Measurements from ENCODE around the gene UBL4B. TPM values are rescaled to one million over a fixed set of nuclear protein-coding genes. Genes with fewer than 3 reads are reported as not detected.

The UBL4B gene
- total and polyA plus RNA-seq, 9 of the 15 experiments (the other 6 are each of a cell fraction or from before 2014, with no cell fraction given), result not detected

GRCh38 chr1:110085671-110086070 lies 26.6 kb upstream of the UBL4B start:
- BruUV-seq (replicated peaks), result no TSS peak
- intact Hi-C loops (cut with micrococcal nuclease) (no loop called here), in situ Hi-C loops (cut with MboI) (no loop called here)
- Histone ChIP-seq H3K9ac (ENCODE audit: insufficient read depth in 1 of 2, low read depth in 2 of 2, low read length in 2 of 2) (no peak overlapping the region), H3K79me2 (ENCODE audit: control insufficient read depth, insufficient read depth, low read length) (no peaks in the 10 kb centered on the region), H3K4me1 (replicated peaks in 1 of 2; ENCODE audit: control insufficient read depth in 2 of 2, insufficient read depth in 2 of 2, low read length in 2 of 2) (peaks cover 13 to 24% of the 10 kb centered on the region in 2 experiments), H3K27ac (ENCODE audit: extremely low read depth, low read depth, low read length) (no peak overlapping the region), H3K4me3 (no peak overlapping the region), H3K4me2 (ENCODE audit: insufficient read depth, low read length) (no peak overlapping the region), H2AFZ (ENCODE audit: low read depth, low read length) (no peak overlapping the region), H4K20me1 (replicated peaks; ENCODE audit: control insufficient read depth, insufficient read depth, low read length) (no peaks in the 10 kb centered on the region; the same call in 1 of the 2 replicates), H3K27me3 (ENCODE audit: control insufficient read depth in 2 of 2, insufficient read depth in 2 of 2, low read length in 2 of 2) (peaks cover 30 to 57% of the 10 kb centered on the region in 2 experiments), H3K9me3 (replicated peaks; ENCODE audit: control insufficient read depth, insufficient read depth, low read depth, low read length) (no peaks in the 10 kb centered on the region), H3K36me3 (ENCODE audit: control insufficient read depth, insufficient read depth, low read length) (no peaks in the 10 kb centered on the region), H3K9me1 (ENCODE audit: control insufficient read depth, insufficient read depth, low read length) (peaks cover 5% of the 10 kb centered on the region)
- ChIA-PET CTCF (ENCODE audit: low intra/inter-chr PET ratio) (no interaction called here), POLR2A (no interaction called here)
- 3% methylated on average over 5 of the region's 5 CpGs for WGBS (ENCODE audit: insufficient coverage, low coverage, missing lambda C conversion rate)
- no peak for DNase-seq (ENCODE audit: extremely low read depth in 1 of 4, low spot score in 3 of 4)
- ATAC-seq, result no peak
- TF ChIP-seq MBD2 (IDR thresholded peaks at IDR 0.05; ENCODE audit: borderline replicate concordance, low read depth) (no peak), HBP1 (CRISPR knock-in tag; IDR thresholded peaks at IDR 0.05) (0 out of 2 replicates have a peak, but pooled peaks have one; percentile 33), CREBBP (IDR thresholded peaks at IDR 0.05; ENCODE audit: low read depth, low read length) (no peak)
- FAIRE-seq, result no peak

- Histone ChIP-seq H3K9me3 (replicated peaks; ENCODE audit: control insufficient read depth, insufficient read depth, low read depth, low read length) (no peaks in the 10 kb centered on the region), H3K27me3 (ENCODE audit: control insufficient read depth in 2 of 2, insufficient read depth in 2 of 2, low read length in 2 of 2) (peaks cover 30 to 50% of the 10 kb centered on the region in 2 experiments), H3K9me1 (ENCODE audit: control insufficient read depth, insufficient read depth, low read length) (peaks cover 5% of the 10 kb centered on the region), H4K20me1 (replicated peaks; ENCODE audit: control insufficient read depth, insufficient read depth, low read length) (no peaks in the 10 kb centered on the region; the same call in 1 of the 2 replicates), H3K4me2 (ENCODE audit: insufficient read depth, low read length) (no peak overlapping the region), H2AFZ (ENCODE audit: low read depth, low read length) (no peak overlapping the region), H3K4me3 (no peak overlapping the region), H3K36me3 (ENCODE audit: control insufficient read depth, insufficient read depth, low read length) (no peaks in the 10 kb centered on the region), H3K79me2 (ENCODE audit: control insufficient read depth, insufficient read depth, low read length) (no peaks in the 10 kb centered on the region), H3K4me1 (replicated peaks in 1 of 2; ENCODE audit: control insufficient read depth in 2 of 2, insufficient read depth in 2 of 2, low read length in 2 of 2) (peaks cover 13 to 24% of the 10 kb centered on the region in 2 experiments), H3K27ac (ENCODE audit: extremely low read depth, low read depth, low read length) (no peak overlapping the region), H3K9ac (ENCODE audit: insufficient read depth in 1 of 2, low read depth in 2 of 2, low read length in 2 of 2) (no peak overlapping the region)
- intact Hi-C loops (cut with micrococcal nuclease), result no loop called here
- ATAC-seq (no peak), DNase-seq (ENCODE audit: extremely low read depth in 1 of 4, low spot score in 3 of 4) (no peak), FAIRE-seq (no peak)
- 8% methylated on average over 4 of the region's 4 CpGs for WGBS (ENCODE audit: insufficient coverage, low coverage, missing lambda C conversion rate)
- POLR2A ChIA-PET, result interaction anchor here (0.6 to 1.0 kb wide), 2 partner anchors 20 to 1775 kb away, joined by 3 read pairs; no protein-coding TSS in a partner anchor
- in situ Hi-C loops (cut with MboI), result no loop called here
- BruUV-seq (replicated peaks), result no TSS peak
- CTCF ChIA-PET (ENCODE audit: low intra/inter-chr PET ratio), result no interaction called here
- TF ChIP-seq ESRRB (CRISPR knock-in tag; IDR thresholded peaks at IDR 0.05; ENCODE audit: borderline replicate concordance), result no peak
- no peak for TF ChIP-seq ZBTB26 (CRISPR knock-in tag; IDR thresholded peaks at IDR 0.05)
- TF ChIP-seq ZNF408 (CRISPR knock-in tag; IDR thresholded peaks at IDR 0.05; ENCODE audit: low read depth), result no peak
- no peak for TF ChIP-seq ZNF77 (CRISPR knock-in tag; IDR thresholded peaks at IDR 0.05)
- no peak for TF ChIP-seq SMAD3 (CRISPR knock-in tag; conservative IDR thresholded peaks at IDR 0.05)
- no peak for TF ChIP-seq ELF1 (tag; IDR thresholded peaks at IDR 0.05)
- no peak for TF ChIP-seq HMBOX1 (IDR thresholded peaks at IDR 0.05)
- no peak for TF ChIP-seq MYNN (IDR thresholded peaks at IDR 0.05)
- no peak for TF ChIP-seq MYNN (CRISPR knock-in tag; IDR thresholded peaks at IDR 0.05)
Observed at GRCh38 chr1:110086961-110087360, 25.3 kb upstream of the UBL4B start.
